Colonic mucosa (tissue), 4 donors: ENCODE results near the gene CNTN2. TPM values are rescaled to one million over a fixed set of nuclear protein-coding genes. Genes with fewer than 3 reads are reported as not detected.

Experiments
- DNase-seq: peaks from one replicate; pipeline ENCODE4 v3.0.0-alpha.2; 2020
- H3K27ac ChIP-seq: fragments of 200-600 bp; one replicate; pipeline ENCODE4 v1.8.0; 2021
- H3K27me3 ChIP-seq: fragments of 200-600 bp; one replicate; pipeline ENCODE4 v1.8.0; 2021
- H3K36me3 ChIP-seq: fragments of 200-600 bp; one replicate; pipeline ENCODE4 v1.8.0; 2021
- H3K4me1 ChIP-seq: fragments of 200-600 bp; one replicate; pipeline ENCODE4 v1.8.0; 2021; ENCODE audit warnings: mild to moderate bottlenecking
- H3K4me3 ChIP-seq: fragments of 200-600 bp; one replicate; pipeline ENCODE4 v1.8.0; 2021
- H3K9ac ChIP-seq, 2 donors: one replicate each; pipeline ENCODE4 v1.7.0; 2013; ENCODE audit warnings: control low read depth in 2 of 2, low read depth in 2 of 2, low read length in 2 of 2
- H3K9me3 ChIP-seq: fragments of 200-600 bp; one replicate; pipeline ENCODE4 v1.8.0; 2021
- intact Hi-C: fragments of 100-400 bp; cut with DNase I; formaldehyde crosslinking; loops from one replicate; pipeline ENCODE4 v1.14.1; 2022
- total RNA-seq, 2 donors: library from RNA; stranded (reverse); fragmentation: NEBNext Ultra II Directional in 1 of 2; extraction: Animal tissue kit (Norgen Biotek cat#: 25700) in 1 of 2; gene quantifications; one replicate each; pipeline ENCODE4 v1.2.1, GENCODE V29; 2021
- TF ChIP-seq, protein P1 (sequence below): fragments of 200-600 bp; IDR thresholded peaks from one replicate; pipeline ENCODE4 v1.8.0; 2022; ENCODE audit warnings: antibody characterized with exemption, mild to moderate bottlenecking
- donor health status: healthy.
- donor health status: DM: no; HTN: no; CAD: no.
- donor health status: DM: no; HTN: no; CAD: no.

The CNTN2 gene
- total RNA-seq, 2 donors from 2014 or later = 0.20 to 1.4 TPM

DNA sequence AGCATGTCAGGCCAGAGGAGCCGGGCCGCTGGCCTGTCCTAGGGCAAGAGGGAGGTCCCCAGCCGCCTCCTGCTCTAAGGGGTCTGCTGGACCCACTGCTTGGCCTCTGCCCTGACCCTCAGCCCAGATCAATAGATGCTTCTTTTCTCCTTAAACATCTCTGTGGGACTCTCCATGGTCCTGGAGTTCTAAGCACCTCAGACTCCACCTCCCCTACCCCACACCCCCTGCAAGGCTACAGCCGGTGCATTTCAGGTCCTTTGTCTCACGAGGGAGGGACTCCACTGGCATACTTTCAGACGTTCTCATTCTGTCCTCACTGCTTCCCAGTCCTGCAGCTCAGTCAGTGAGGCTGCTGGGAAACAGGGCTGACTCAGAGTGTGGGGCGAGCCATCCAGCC, 11.0 kb downstream of the CNTN2 start:
- no peaks in the 10 kb centered on the region for H3K27me3 ChIP-seq
- H3K4me1 ChIP-seq = no peaks in the 10 kb centered on the region
- no peak for DNase-seq
- TF ChIP-seq, protein P1, sequence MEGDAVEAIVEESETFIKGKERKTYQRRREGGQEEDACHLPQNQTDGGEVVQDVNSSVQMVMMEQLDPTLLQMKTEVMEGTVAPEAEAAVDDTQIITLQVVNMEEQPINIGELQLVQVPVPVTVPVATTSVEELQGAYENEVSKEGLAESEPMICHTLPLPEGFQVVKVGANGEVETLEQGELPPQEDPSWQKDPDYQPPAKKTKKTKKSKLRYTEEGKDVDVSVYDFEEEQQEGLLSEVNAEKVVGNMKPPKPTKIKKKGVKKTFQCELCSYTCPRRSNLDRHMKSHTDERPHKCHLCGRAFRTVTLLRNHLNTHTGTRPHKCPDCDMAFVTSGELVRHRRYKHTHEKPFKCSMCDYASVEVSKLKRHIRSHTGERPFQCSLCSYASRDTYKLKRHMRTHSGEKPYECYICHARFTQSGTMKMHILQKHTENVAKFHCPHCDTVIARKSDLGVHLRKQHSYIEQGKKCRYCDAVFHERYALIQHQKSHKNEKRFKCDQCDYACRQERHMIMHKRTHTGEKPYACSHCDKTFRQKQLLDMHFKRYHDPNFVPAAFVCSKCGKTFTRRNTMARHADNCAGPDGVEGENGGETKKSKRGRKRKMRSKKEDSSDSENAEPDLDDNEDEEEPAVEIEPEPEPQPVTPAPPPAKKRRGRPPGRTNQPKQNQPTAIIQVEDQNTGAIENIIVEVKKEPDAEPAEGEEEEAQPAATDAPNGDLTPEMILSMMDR = no peak
- H3K9me3 ChIP-seq = no peaks in the 10 kb centered on the region
- H3K4me3 ChIP-seq = no peak overlapping the region
- no peak overlapping the region for H3K9ac ChIP-seq
- H3K27ac ChIP-seq = no peak overlapping the region
- intact Hi-C loops = no loop called here
- no peaks in the 10 kb centered on the region for H3K36me3 ChIP-seq

DNA sequence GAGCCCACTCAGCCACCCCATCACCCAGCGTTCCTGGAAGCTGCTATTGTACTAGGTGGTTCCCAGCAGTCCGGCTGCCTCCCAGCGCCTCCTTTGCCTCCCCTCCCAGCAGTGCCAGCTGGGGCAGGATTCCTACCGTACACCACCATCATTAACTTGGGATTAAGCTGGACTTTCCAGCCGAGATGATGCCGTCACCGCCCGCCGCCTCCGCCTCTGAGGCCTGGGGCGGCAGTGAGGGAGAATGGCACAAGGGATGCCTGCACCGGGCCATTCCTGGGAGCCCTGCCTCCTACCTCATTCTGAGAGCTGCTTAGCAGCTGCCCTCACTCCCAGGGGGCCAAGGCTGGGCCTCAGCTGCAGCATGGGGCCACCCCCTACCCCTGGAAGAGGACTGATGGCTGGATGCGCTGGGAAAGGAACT, 13.2 kb downstream of the CNTN2 start:
- no peaks in the 10 kb centered on the region for H3K4me1 ChIP-seq
- no peak for DNase-seq
- no peaks in the 10 kb centered on the region for H3K9me3 ChIP-seq
- H3K9ac ChIP-seq = no peak overlapping the region
- H3K36me3 ChIP-seq = no peaks in the 10 kb centered on the region
- H3K4me3 ChIP-seq = no peak overlapping the region
- no peaks in the 10 kb centered on the region for H3K27me3 ChIP-seq
- intact Hi-C loops = no loop called here
- H3K27ac ChIP-seq = no peak overlapping the region
- TF ChIP-seq, protein P1 = no peak

DNA sequence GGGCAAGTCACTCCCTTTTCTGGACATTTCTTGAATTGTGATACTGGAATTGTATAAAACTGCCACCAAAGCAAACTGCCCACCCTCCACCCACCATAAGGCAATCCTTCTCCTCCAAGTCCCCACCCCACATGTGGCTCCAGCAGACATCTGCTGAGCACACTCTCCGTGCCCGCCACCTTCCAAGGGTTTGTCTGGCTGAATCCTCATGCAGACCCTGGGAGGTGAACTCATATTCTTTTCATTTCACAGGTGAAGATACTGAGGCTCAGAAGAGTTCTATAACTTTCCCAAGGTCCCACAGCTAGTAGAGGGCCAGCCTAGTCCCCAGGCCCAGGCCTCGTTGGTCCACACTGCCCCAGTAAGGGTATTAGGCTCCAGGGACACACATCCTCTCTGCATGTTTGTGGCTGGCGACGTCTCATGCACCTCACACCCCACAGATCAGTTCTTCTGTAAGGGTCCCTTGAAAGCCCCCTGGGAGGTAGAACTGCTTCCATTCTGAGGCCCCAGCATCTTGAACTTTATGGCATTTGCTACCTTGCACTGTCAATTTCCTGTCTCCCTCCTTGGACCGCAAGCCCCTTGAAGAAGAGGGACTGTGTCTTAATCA, 14.1 kb downstream of the CNTN2 start:
- no peak overlapping the region for H3K27ac ChIP-seq
- no peak for DNase-seq
- H3K9me3 ChIP-seq = no peaks in the 10 kb centered on the region
- H3K4me3 ChIP-seq = no peak overlapping the region
- no peaks in the 10 kb centered on the region for H3K27me3 ChIP-seq
- intact Hi-C loops = no loop called here
- no peak overlapping the region for H3K9ac ChIP-seq
- TF ChIP-seq, protein P1 = no peak
- H3K4me1 ChIP-seq = no peaks in the 10 kb centered on the region
- no peaks in the 10 kb centered on the region for H3K36me3 ChIP-seq

DNA sequence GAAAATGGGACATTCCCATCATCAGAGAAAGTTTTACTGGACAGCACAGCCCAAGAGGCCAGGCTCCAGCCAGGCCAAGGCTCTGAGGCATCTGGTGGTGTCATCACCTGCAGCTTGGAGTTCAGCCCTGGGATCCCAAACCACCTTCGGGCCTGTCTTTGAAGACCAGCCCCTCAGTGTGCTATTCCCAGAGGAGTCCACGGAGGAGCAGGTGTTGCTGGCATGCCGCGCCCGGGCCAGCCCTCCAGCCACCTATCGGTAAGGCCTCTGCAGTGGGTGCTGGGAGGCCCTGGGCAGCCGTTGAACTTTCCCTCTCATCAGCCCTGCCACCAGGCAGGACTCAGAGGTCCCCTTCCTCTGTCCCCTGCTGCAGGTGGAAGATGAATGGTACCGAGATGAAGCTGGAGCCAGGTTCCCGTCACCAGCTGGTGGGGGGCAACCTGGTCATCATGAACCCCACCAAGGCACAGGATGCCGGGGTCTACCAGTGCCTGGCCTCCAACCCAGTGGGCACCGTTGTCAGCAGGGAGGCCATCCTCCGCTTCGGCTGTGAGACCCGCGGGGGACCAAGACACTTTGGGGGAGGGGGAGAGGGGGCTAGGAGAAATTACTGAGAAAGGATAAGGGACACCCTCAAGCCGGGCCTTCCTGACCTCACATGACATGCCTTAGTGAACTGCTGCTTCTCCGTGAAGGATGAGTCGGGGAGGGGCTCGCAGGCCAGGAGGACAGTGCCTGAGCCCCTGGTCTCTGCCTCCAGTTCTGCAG, 15.0 kb downstream of the CNTN2 start:
- intact Hi-C loops = no loop called here
- H3K4me1 ChIP-seq = no peaks in the 10 kb centered on the region
- no peak overlapping the region for H3K4me3 ChIP-seq
- TF ChIP-seq, protein P1 = no peak
- no peaks in the 10 kb centered on the region for H3K36me3 ChIP-seq
- no peaks in the 10 kb centered on the region for H3K9me3 ChIP-seq
- H3K27ac ChIP-seq = no peak overlapping the region
- no peak for DNase-seq
- H3K9ac ChIP-seq = no peak overlapping the region
- no peaks in the 10 kb centered on the region for H3K27me3 ChIP-seq

DNA sequence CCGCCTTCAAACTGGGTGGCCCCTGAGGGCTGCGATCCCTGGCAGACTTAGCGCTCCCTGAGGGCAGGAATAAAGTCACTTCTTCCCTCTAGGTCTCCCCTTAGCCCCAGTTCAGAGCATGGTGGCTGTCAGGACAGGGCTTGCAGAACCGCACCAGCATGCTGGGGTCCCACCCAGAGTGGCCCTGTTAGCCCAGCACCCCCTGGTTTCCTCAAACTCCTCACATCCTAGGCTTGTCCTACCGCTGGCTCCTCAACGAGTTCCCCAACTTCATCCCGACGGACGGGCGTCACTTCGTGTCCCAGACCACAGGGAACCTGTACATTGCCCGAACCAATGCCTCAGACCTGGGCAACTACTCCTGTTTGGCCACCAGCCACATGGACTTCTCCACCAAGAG, 15.8 kb downstream of the CNTN2 start:
- H3K9me3 ChIP-seq = no peaks in the 10 kb centered on the region
- intact Hi-C loops = no loop called here
- H3K36me3 ChIP-seq = no peaks in the 10 kb centered on the region
- TF ChIP-seq, protein P1 = no peak
- no peaks in the 10 kb centered on the region for H3K4me1 ChIP-seq
- no peak overlapping the region for H3K4me3 ChIP-seq
- H3K27me3 ChIP-seq = no peaks in the 10 kb centered on the region
- no peak overlapping the region for H3K27ac ChIP-seq
- H3K9ac ChIP-seq = no peak overlapping the region
- no peak for DNase-seq
